Neutrophil (primary cell): ENCODE measurements around the gene PTPN13.
"Not testable (repeated sequence)": the region's sequence is repeated elsewhere in the genome, so short reads cannot be mapped to it uniquely, and the experiment has no call there.

Experiments used
- H3K27ac ChIP-seq: fragments of 200-600 bp; sonication (generic); 2 replicates; pipeline ENCODE4 v1.5.1; 2016; ENCODE audit warnings: mild to moderate bottlenecking, moderate library complexity
- H3K27me3 ChIP-seq: fragments of 200-600 bp; sonication (generic); 2 replicates; pipeline ENCODE4 v1.6.0; 2016; ENCODE audit warnings: mild to moderate bottlenecking
- H3K36me3 ChIP-seq: fragments of 200-600 bp; sonication (generic); 2 replicates; pipeline ENCODE4 v1.5.1; 2017
- H3K4me1 ChIP-seq, 2 experiments: fragments of 200-600 bp in 1 of 2; sonication (generic) in 1 of 2; 1 replicate in 1 of 2; 2 replicates in 1 of 2; pipeline versions ENCODE4 v1.5.1 to v1.6.1; 2013 to 2016; ENCODE audit warnings: low read depth in 1 of 2, low read length in 1 of 2, mild to moderate bottlenecking in 1 of 2, moderate library complexity in 1 of 2; ENCODE audit not compliant: control insufficient read depth in 1 of 2, insufficient read depth in 1 of 2
- H3K4me3 ChIP-seq, 2 experiments: fragments of 200-600 bp in 1 of 2; sonication (generic) in 1 of 2; 1 replicate in 1 of 2; 2 replicates in 1 of 2; pipeline ENCODE4 v1.5.1; 2013 to 2016; ENCODE audit warnings: low read depth in 1 of 2, low read length in 1 of 2, mild to moderate bottlenecking in 1 of 2, moderate library complexity in 1 of 2
- H3K9me3 ChIP-seq: fragments of 200-600 bp; sonication (generic); 2 replicates; pipeline ENCODE4 v1.5.1; 2016
- TF ChIP-seq, protein P1 (sequence below): fragments of 200-600 bp; sonication (generic); IDR thresholded peaks from 2 replicates; pipeline ENCODE4 v1.5.1; 2016; ENCODE audit warnings: antibody characterized with exemption

Gene PTPN13

DNA sequence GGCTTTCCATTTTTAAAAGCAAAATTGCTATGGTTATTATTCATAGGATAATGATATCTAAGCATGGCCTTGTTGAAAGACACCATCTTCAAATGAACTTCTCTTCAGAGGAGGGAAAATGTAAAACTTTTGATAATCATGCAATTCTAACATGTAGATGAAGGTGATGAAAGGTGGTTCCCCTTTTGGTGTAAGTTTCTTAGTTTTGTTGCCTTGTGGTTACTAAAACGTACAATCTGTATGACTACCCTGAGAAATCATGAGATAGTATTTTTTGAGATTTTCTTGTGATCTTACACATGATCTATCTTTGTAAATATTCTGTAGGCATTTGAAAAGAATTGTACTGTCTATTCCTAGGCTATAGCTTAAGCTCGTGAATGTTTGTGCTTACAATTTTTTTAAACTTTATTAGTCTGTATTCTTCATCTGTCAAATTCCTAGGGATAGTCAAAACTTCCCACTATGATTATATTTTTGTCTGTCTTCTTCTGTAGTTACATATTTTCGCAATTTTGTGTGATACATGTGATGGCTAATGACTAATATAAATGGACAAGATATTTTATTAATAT, 47.5 kb downstream of the PTPN13 start:
- no peaks in the 10 kb centered on the region for H3K4me1 ChIP-seq
- H3K9me3 ChIP-seq = no peaks in the 10 kb centered on the region
- TF ChIP-seq, protein P1, sequence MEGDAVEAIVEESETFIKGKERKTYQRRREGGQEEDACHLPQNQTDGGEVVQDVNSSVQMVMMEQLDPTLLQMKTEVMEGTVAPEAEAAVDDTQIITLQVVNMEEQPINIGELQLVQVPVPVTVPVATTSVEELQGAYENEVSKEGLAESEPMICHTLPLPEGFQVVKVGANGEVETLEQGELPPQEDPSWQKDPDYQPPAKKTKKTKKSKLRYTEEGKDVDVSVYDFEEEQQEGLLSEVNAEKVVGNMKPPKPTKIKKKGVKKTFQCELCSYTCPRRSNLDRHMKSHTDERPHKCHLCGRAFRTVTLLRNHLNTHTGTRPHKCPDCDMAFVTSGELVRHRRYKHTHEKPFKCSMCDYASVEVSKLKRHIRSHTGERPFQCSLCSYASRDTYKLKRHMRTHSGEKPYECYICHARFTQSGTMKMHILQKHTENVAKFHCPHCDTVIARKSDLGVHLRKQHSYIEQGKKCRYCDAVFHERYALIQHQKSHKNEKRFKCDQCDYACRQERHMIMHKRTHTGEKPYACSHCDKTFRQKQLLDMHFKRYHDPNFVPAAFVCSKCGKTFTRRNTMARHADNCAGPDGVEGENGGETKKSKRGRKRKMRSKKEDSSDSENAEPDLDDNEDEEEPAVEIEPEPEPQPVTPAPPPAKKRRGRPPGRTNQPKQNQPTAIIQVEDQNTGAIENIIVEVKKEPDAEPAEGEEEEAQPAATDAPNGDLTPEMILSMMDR = no peak
- H3K27me3 ChIP-seq = no peaks in the 10 kb centered on the region
- H3K4me3 ChIP-seq = no peak overlapping the region
- no peaks in the 10 kb centered on the region for H3K36me3 ChIP-seq
- H3K27ac ChIP-seq = no peak overlapping the region

DNA sequence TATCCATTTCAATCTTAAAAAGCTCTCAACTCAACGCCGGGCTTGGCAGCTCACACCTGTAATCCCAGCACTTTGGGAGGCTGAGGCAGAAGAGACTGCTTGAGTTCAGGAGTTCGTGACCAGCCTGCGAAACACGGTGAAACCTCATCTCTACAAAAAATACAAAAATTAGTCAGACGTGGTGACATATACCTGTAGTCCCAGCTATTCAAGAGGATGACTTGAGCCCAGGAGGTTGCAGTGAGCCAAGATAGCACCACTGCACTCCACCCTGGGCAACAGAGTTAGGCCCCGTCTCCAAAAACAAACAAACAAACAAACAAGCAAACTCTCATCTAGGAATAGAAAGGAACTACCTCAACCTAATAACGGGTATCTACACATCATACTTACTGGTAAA, 50.8 kb downstream of the PTPN13 start:
- Histone ChIP-seq H3K27me3 (no peaks in the 10 kb centered on the region), H3K36me3 (no peaks in the 10 kb centered on the region), H3K4me3 (no peak overlapping the region), H3K27ac (no peak overlapping the region), H3K9me3 (no peaks in the 10 kb centered on the region), H3K4me1 (no peaks in the 10 kb centered on the region)
- TF ChIP-seq, protein P1 = no peak

DNA sequence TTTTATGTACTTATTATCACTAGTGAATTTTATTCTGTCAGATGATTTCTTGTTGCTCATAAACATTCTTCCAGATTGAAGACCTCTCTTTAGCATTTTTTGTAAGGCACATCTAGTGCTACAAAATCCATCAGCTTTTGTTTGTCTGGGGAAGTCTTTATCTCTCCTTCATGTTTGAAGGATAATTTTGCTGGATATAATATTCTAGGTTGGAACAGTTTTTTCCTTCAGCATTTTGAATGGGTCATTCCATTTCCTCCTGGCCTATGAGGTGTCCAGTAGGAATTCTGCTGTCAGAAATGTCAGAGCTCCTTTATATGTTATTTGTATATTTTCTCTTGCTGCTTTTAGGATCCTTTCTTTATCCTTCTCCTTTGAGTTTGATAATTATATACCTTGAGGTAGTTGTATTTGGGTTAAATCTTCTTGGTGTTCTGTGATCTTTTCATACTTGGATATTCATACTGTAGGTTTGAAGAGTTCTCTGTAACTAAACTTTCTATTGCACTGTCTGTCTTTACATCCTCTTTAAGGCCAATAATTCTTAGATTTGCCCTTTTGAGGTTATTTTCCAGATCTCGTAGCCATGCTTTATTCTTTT, 58.3 kb downstream of the PTPN13 start:
- TF ChIP-seq, protein P1 = no peak
- no peaks in the 10 kb centered on the region for H3K27me3 ChIP-seq

DNA sequence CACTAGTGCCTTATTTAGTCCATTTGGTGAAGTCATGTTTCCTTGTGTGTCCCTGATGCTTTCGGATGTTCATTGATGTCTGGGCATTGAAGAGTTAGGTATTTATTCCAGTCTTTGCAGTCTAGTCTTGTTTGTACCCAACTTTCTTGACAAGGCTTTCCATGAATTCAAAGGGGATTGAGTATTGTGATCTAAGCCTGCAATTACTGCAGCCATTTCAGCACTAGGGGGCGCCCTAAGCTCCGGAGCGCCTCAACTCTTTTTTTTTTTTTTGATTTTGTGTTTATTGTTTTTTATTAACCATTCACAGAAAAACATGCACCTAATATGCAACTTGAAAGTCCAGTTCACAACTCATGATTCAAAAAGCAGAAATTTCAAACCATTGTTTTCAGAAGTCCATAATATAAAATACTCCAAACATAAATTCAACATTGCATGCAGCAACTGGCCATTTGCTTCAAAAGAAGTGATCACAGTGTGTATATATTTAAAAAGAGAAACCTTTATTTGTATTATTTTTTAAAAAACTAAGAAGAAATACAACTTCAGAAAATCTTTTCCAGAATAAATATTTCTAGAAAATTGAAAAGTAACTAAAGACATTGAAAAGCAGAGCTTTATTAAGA, 59.2 kb downstream of the PTPN13 start:
- Histone ChIP-seq H3K9me3 (no peaks in the 10 kb centered on the region), H3K36me3 (no peaks in the 10 kb centered on the region), H3K4me3 (no peak overlapping the region), H3K27ac (no peak overlapping the region), H3K27me3 (no peaks in the 10 kb centered on the region), H3K4me1 (no peaks in the 10 kb centered on the region)
- TF ChIP-seq, protein P1 = no peak

More for the DNA sequence above, 58.3 kb downstream of the PTPN13 start:
- Histone ChIP-seq H3K4me1 (no peaks in the 10 kb centered on the region), H3K4me3 (no peak overlapping the region), H3K36me3 (no peaks in the 10 kb centered on the region), H3K27ac (no peak overlapping the region), H3K9me3 (no peaks in the 10 kb centered on the region)

DNA sequence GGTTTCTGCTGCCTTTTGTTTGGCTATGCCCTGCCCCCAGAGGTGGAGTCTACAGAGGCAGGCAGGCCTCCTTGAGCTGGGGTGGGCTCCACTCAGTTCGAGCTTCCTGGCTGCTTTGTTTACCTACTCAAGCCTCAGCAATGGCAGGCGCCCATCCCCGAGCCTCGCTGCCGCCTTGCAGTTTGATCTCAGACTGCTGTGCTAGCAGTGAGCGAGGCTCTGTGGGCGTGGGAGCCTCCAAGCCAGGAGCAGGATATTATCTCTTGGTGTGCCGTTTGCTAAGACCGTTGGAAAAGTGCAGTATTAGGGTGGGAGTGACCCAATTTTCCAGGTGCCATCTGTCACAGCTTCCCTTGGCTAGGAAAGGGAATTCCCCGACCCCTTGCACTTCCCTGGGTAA, 62.7 kb downstream of the PTPN13 start:
- not testable (repeated sequence) for H3K4me1 ChIP-seq

DNA sequence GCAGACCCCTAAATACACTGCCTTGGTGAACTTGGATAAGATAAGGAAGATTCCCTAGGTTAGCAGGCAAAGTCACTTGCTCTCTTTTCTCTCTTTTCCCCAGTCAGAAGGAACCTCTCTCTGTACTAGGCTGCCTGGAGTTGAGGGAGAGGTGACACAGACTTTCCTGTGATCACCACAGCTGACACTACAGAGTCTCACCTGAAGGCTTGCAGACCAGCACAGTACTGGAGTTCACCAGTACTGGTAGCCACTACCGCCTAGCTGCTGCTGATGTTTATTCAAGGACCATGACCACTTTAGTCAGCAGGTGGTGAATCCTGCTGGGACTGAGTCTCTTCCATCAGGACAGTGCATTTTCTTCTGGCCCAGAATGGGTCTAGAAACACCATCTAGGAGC, 63.3 kb downstream of the PTPN13 start:
- TF ChIP-seq, protein P1 = no peak
- Histone ChIP-seq H3K9me3 (no peaks in the 10 kb centered on the region), H3K4me3 (no peak overlapping the region), H3K27me3 (no peaks in the 10 kb centered on the region), H3K27ac (no peak overlapping the region), H3K36me3 (no peaks in the 10 kb centered on the region), H3K4me1 (no peaks in the 10 kb centered on the region)

More for the DNA sequence above, 62.7 kb downstream of the PTPN13 start:
- not testable (repeated sequence) for H3K9me3 ChIP-seq, H3K4me3 ChIP-seq, H3K27ac ChIP-seq, H3K27me3 ChIP-seq, H3K36me3 ChIP-seq
